ENCODE data around the gene UTP20.

The UTP20 gene

DNA sequence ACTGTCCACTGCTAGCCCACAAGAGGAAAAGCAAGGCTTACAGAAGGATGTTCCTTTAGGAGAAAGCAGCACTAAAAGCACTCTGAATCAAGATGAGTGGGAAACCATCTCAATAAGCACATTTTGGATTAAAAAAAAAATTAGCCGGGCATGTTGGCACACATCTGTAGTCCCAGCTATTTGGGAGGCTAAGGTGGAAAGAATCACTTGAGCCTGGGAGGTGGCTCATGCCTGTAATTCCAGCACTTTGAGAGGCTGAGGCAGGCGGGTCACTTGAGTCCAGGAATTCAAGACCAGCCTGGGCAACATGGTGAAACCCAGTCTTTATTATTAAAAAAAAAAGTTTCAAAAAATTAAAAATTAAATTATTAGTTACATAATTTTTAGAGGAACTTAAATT is 144.7 kb downstream of the UTP20 start:
- no peak overlapping the region for H2AFZ ChIP-seq

DNA sequence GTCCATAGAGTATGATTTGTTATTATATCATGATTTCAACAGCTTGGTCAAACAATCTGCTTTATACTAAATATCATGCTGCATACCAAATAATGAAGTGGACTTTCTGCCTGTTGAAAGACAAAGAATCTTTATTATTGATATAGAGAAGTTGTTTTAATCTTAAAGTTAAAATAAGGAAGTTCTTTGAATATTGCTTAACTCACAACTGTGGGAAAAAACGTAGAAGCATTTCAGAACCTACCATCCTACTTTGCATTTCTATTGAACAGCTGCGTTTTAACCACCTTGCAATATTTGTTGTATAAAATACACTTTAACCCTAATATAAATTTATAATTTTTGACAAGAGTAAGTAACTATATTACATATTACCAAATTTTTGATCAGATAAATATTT is 150.6 kb downstream of the UTP20 start:
- Histone ChIP-seq H3K27me3 (ENCODE audit: control insufficient read depth, insufficient read depth, low read length) (no peaks in the 10 kb centered on the region), H3K79me2 (no peaks in the 10 kb centered on the region), H3K9ac (no peak overlapping the region), H3K4me3 (ENCODE audit: low read depth, low read length) (no peak overlapping the region), H3K9me3 (ENCODE audit: control insufficient read depth, low read length) (no peaks in the 10 kb centered on the region), H2AFZ (no peak overlapping the region), H3K4me1 (no peaks in the 10 kb centered on the region), H3K27ac (no peak overlapping the region), H3K36me3 (ENCODE audit: control insufficient read depth, insufficient read depth, low read length) (no peaks in the 10 kb centered on the region), H3K4me2 (ENCODE audit: low read length) (no peak overlapping the region)
- TF ChIP-seq, protein P1, sequence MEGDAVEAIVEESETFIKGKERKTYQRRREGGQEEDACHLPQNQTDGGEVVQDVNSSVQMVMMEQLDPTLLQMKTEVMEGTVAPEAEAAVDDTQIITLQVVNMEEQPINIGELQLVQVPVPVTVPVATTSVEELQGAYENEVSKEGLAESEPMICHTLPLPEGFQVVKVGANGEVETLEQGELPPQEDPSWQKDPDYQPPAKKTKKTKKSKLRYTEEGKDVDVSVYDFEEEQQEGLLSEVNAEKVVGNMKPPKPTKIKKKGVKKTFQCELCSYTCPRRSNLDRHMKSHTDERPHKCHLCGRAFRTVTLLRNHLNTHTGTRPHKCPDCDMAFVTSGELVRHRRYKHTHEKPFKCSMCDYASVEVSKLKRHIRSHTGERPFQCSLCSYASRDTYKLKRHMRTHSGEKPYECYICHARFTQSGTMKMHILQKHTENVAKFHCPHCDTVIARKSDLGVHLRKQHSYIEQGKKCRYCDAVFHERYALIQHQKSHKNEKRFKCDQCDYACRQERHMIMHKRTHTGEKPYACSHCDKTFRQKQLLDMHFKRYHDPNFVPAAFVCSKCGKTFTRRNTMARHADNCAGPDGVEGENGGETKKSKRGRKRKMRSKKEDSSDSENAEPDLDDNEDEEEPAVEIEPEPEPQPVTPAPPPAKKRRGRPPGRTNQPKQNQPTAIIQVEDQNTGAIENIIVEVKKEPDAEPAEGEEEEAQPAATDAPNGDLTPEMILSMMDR (IDR thresholded peaks at IDR 0.05) = no peak

More for the DNA sequence above, 144.7 kb downstream of the UTP20 start:
- no peaks in the 10 kb centered on the region for H3K4me1 ChIP-seq
- no peaks in the 10 kb centered on the region for H3K27me3 ChIP-seq (ENCODE audit: control insufficient read depth, insufficient read depth, low read length)
- TF ChIP-seq, protein P1 (IDR thresholded peaks at IDR 0.05) = no peak
- H3K4me3 ChIP-seq (ENCODE audit: low read depth, low read length) = no peak overlapping the region
- no peak overlapping the region for H3K9ac ChIP-seq
- H3K9me3 ChIP-seq (ENCODE audit: control insufficient read depth, low read length) = no peaks in the 10 kb centered on the region
- no peak overlapping the region for H3K27ac ChIP-seq
- H3K79me2 ChIP-seq = no peaks in the 10 kb centered on the region
- no peaks in the 10 kb centered on the region for H3K36me3 ChIP-seq (ENCODE audit: control insufficient read depth, insufficient read depth, low read length)
- no peak overlapping the region for H3K4me2 ChIP-seq (ENCODE audit: low read length)

DNA sequence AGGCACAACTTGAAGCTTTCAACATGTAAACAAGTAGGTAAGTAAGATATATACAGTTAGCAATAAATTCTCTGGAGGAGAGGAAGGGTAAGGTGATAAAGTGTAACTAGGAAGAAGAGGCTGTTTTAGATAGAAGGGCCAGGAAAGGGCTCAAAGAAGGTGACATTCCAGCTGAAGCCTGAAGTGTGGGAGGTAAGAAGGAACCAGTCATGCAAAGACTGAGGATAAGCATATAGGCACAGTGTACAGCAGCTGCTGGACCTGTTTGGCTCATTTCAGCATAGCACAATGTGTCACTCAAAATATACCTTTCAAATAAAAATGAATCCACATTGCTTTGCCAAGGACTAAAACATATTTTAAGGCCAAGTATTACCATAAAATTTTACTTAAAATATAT is 156.2 kb downstream of the UTP20 start:
- Histone ChIP-seq H3K9ac (no peak overlapping the region), H3K36me3 (ENCODE audit: control insufficient read depth, insufficient read depth, low read length) (no peaks in the 10 kb centered on the region), H3K27ac (no peak overlapping the region), H3K79me2 (no peaks in the 10 kb centered on the region), H3K27me3 (ENCODE audit: control insufficient read depth, insufficient read depth, low read length) (no peaks in the 10 kb centered on the region), H3K4me3 (ENCODE audit: low read depth, low read length) (no peak overlapping the region), H3K9me3 (ENCODE audit: control insufficient read depth, low read length) (no peaks in the 10 kb centered on the region), H2AFZ (no peak overlapping the region), H3K4me2 (ENCODE audit: low read length) (no peak overlapping the region), H3K4me1 (no peaks in the 10 kb centered on the region)
- TF ChIP-seq, protein P1 (IDR thresholded peaks at IDR 0.05) = no peak
